HK-2 (cell line): ENCODE results near the gene KLK14.

Experiments
- DNase-seq: peaks from one replicate; pipeline ENCODE4 v3.0.0-alpha.2; 2018; ENCODE audit not compliant: unreplicated experiment

KLK14 gene

GRCh38 chr19:51108066-51108804, 25.5 kb upstream of the KLK14 start, which contains the start of gene CTU1:
CTU1 (minus strand) TSS chr19:51108409; CDS start chr19:51104569, 3,840 bp downstream.
- DNase-seq, result peak; percentile 99

- DNase-seq, result no peak
Observed at GRCh38 chr19:51107406-51108065, 24.8 kb upstream of the KLK14 start.

- no peak for DNase-seq
Observed at GRCh38 chr19:51103926-51104341, 21.2 kb upstream of the KLK14 start.

GRCh38 chr19:51102991-51103390, 20.3 kb upstream of the KLK14 start:
- DNase-seq, result no peak

GRCh38 chr19:51101171-51101865, 18.6 kb upstream of the KLK14 start:
- no peak for DNase-seq

- no peak for DNase-seq
Observed at GRCh38 chr19:51100601-51101000, 17.9 kb upstream of the KLK14 start.

- DNase-seq, result no peak
Observed at GRCh38 chr19:51099047-51099382, 16.3 kb upstream of the KLK14 start.

GRCh38 chr19:51098365-51099046, 15.8 kb upstream of the KLK14 start:
- DNase-seq, result no peak

- no peak for DNase-seq
Observed at GRCh38 chr19:51097796-51098195, 15.1 kb upstream of the KLK14 start.

GRCh38 chr19:51097166-51097738, 14.6 kb upstream of the KLK14 start:
- peak; percentile 56 for DNase-seq

GRCh38 chr19:51096473-51097165, 13.9 kb upstream of the KLK14 start:
- no peak for DNase-seq

GRCh38 chr19:51094696-51095279, 12.1 kb upstream of the KLK14 start:
- DNase-seq, result peak; percentile 24

GRCh38 chr19:51093510-51094345, 11.0 kb upstream of the KLK14 start:
- no peak for DNase-seq

- DNase-seq, result no peak
Observed at GRCh38 chr19:51093101-51093500, 10.4 kb upstream of the KLK14 start.

GRCh38 chr19:51091895-51092873, 9.5 kb upstream of the KLK14 start:
- no peak for DNase-seq

GRCh38 chr19:51091126-51091525, 8.4 kb upstream of the KLK14 start:
- no peak for DNase-seq

GRCh38 chr19:51090471-51090870, 7.8 kb upstream of the KLK14 start:
- no peak for DNase-seq

- no peak for DNase-seq
Observed at GRCh38 chr19:51089786-51090185, 7.1 kb upstream of the KLK14 start.
